IMR-90 (cell line): ENCODE results near the gene CASP8.
"Not testable (repeated sequence)": the region's sequence is repeated elsewhere in the genome, so short reads cannot be mapped to it uniquely, and the experiment has no call there.

Experiments
- CEBPB ChIP-seq: IDR thresholded peaks from 2 replicates; pipeline ENCODE4 v1.6.1; 2012; ENCODE audit warnings: low read depth, low read length, improper control_type of control experiment
- CHD1 ChIP-seq: IDR thresholded peaks from 2 replicates; pipeline ENCODE4 v1.6.1; 2012; ENCODE audit warnings: low read depth, low read length, improper control_type of control experiment
- CTCF ChIP-seq: conservative IDR thresholded peaks from 2 replicates; pipeline ENCODE4 v1.5.1; 2012; ENCODE audit warnings: mild to moderate bottlenecking, low read depth, low read length, improper control_type of control experiment
- MAFK ChIP-seq: IDR thresholded peaks from 2 replicates; pipeline ENCODE4 v1.6.1; 2012; ENCODE audit warnings: low read depth, low read length, improper control_type of control experiment
- POLR2A ChIP-seq: IDR thresholded peaks from 2 replicates; pipeline ENCODE4 v1.6.1; 2012; ENCODE audit warnings: mild to moderate bottlenecking, low read depth, low read length
- RAD21 ChIP-seq: IDR thresholded peaks from 2 replicates; pipeline ENCODE4 v1.6.1; 2012; ENCODE audit warnings: low read length, improper control_type of control experiment
- RCOR1 ChIP-seq: IDR thresholded peaks from 2 replicates; pipeline ENCODE4 v1.6.1; 2012; ENCODE audit warnings: mild to moderate bottlenecking, low read length, improper control_type of control experiment; ENCODE audit not compliant: insufficient replicate concordance
- RFX5 ChIP-seq: IDR thresholded peaks from 2 replicates; pipeline ENCODE4 v1.8.0; 2012; ENCODE audit warnings: low read depth, mild to moderate bottlenecking, low read length, moderate library complexity
- SMC3 ChIP-seq: fragments of 150-350 bp; IDR thresholded peaks from 2 replicates; pipeline ENCODE4 v1.6.1; 2016; ENCODE audit warnings: low read depth, mild to moderate bottlenecking, antibody characterized with exemption, low read length, moderate library complexity
- USF2 ChIP-seq: fragments of 150-350 bp; IDR thresholded peaks from 2 replicates; pipeline ENCODE4 v1.6.1; 2017; ENCODE audit warnings: mild to moderate bottlenecking, antibody characterized with exemption, low read length, low read depth
- TF ChIP-seq, protein P1 (sequence below): fragments of 150-350 bp; IDR thresholded peaks from 2 replicates; pipeline ENCODE4 v1.6.1; 2016; ENCODE audit warnings: low read depth, mild to moderate bottlenecking, low read length, moderate library complexity, borderline replicate concordance

DNA sequence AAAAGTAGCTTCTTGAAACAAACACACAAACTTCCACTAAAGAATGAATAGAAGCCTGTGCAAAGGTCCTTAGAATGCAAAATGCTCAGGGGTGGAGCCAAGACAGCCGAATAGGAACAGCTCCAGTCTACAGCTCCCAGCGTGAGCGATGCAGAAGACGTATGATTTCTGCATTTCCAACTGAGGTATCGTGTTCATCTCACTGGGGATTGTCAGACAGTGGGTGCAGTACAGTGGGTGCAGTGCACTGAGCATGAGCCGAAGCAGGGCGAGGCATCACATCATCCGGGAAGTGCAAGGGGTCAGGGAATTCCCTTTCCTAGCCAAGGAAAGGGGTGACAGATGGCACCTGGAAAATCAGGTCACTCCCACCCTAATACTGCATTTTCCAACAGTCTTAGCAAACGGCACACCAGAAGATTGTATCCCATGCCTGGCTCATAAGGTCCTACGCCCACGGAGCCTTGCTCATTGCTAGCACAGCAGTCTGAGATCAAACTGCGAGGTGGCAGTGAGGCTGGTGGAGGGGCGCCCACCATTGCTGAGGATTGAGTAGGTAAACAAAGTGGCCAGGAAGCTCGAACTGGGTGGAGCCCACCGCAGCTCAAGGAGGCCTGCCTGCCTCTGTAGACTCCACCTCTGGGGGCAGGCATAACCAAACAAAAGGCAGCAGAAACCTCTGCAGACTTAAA, 30.3 kb downstream of the CASP8 start:
- TF ChIP-seq POLR2A, CTCF, CEBPB, RCOR1, SMC3, MAFK, RAD21, CHD1, RFX5, USF2: not testable (repeated sequence)
- TF ChIP-seq, protein P1, sequence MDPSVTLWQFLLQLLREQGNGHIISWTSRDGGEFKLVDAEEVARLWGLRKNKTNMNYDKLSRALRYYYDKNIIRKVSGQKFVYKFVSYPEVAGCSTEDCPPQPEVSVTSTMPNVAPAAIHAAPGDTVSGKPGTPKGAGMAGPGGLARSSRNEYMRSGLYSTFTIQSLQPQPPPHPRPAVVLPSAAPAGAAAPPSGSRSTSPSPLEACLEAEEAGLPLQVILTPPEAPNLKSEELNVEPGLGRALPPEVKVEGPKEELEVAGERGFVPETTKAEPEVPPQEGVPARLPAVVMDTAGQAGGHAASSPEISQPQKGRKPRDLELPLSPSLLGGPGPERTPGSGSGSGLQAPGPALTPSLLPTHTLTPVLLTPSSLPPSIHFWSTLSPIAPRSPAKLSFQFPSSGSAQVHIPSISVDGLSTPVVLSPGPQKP = not testable (repeated sequence)
